Testis (tissue), 5 donors: ENCODE results near the gene MLLT10. TPM values are rescaled to one million over a fixed set of nuclear protein-coding genes. Genes with fewer than 3 reads are reported as not detected.

Experiments used
- DNase-seq: peaks from one replicate; pipeline ENCODE4 v3.0.0-alpha.2; 2019
- H3K27ac ChIP-seq, 2 donors: fragments of 200-600 bp; sonication (generic); one replicate each; pipeline ENCODE4 v1.5.1; 2019
- H3K27me3 ChIP-seq: fragments of 200-600 bp; sonication (generic); one replicate; pipeline ENCODE4 v1.5.1; 2019
- H3K36me3 ChIP-seq: fragments of 200-600 bp; sonication (generic); one replicate; pipeline ENCODE4 v1.5.1; 2017; ENCODE audit warnings: low read depth; ENCODE audit errors: missing control alignments
- H3K4me1 ChIP-seq: fragments of 200-600 bp; sonication (generic); one replicate; pipeline ENCODE4 v1.5.1; 2019
- H3K4me3 ChIP-seq, 2 donors: fragments of 200-600 bp; sonication (generic); one replicate each; pipeline ENCODE4 v1.5.1; 2017 to 2019
- H3K9me3 ChIP-seq: fragments of 200-600 bp; sonication (generic); one replicate; pipeline ENCODE4 v1.5.1; 2017
- POLR2A ChIP-seq: fragments of 450-650 bp; IDR thresholded peaks from one replicate; pipeline ENCODE4 v1.6.1; 2017; ENCODE audit warnings: antibody characterized with exemption, mild to moderate bottlenecking, moderate library complexity
- WGBS, 2 donors: methylation state at CpG; one replicate each; pipeline ENCODE4 v1.1.5; 2018; 5-methylcytosine and 5-hydroxymethylcytosine counted together
- intact Hi-C: fragments of 100-400 bp; cut with DNase I; formaldehyde crosslinking; loops from one replicate; pipeline ENCODE4 v1.15.1; 2023; ENCODE audit warnings: low total_unique reads
- long read RNA-seq, 2 donors: transcript quantifications; one replicate each; lab custom pipeline, GENCODE V29; 2026
- polyA plus RNA-seq: library from polyadenylated mRNA; stranded (reverse); fragments of 350-450 nt; fragmentation: Illumina TruSeq; extraction: RNeasy Lipid Tissue Mini Kit (QIAGEN cat#74804); gene quantifications from one replicate; pipeline ENCODE4 v1.2.3, GENCODE V29; 2014; ENCODE audit warnings: low read depth, low replicate concordance; ENCODE audit not compliant: insufficient read depth
- total RNA-seq, 2 donors: library from RNA; depleted of rRNA; stranded (reverse); fragments of >200 nt; gene quantifications; one replicate each; pipeline ENCODE4 v1.2.3, GENCODE V29; 2016
- TF ChIP-seq, protein P1 (sequence below), 3 experiments: fragments of 450-650 bp in 2 of 3; fragments of 200-600 bp in 1 of 3; sonication (generic) in 1 of 3; IDR thresholded peaks; one replicate each; pipeline ENCODE4 v1.5.1; 2016 to 2019; ENCODE audit warnings: antibody characterized with exemption in 3 of 3, mild to moderate bottlenecking in 2 of 3, moderate library complexity in 1 of 3

Gene MLLT10
- total RNA-seq (100 to 1,000 TPM; 130 to 144 TPM), polyA plus RNA-seq (243 TPM)
- long read RNA-seq, donor 1, partial matches to known transcripts, result 0 of 1 reads
- long read RNA-seq, donor 1, other reads (novel, unspliced or antisense), result 0 of 1 reads
- long read RNA-seq, donor 2, partial matches to known transcripts, result 6 of 6 reads
- long read RNA-seq, donor 2, other reads (novel, unspliced or antisense), result 0 of 6 reads

DNA sequence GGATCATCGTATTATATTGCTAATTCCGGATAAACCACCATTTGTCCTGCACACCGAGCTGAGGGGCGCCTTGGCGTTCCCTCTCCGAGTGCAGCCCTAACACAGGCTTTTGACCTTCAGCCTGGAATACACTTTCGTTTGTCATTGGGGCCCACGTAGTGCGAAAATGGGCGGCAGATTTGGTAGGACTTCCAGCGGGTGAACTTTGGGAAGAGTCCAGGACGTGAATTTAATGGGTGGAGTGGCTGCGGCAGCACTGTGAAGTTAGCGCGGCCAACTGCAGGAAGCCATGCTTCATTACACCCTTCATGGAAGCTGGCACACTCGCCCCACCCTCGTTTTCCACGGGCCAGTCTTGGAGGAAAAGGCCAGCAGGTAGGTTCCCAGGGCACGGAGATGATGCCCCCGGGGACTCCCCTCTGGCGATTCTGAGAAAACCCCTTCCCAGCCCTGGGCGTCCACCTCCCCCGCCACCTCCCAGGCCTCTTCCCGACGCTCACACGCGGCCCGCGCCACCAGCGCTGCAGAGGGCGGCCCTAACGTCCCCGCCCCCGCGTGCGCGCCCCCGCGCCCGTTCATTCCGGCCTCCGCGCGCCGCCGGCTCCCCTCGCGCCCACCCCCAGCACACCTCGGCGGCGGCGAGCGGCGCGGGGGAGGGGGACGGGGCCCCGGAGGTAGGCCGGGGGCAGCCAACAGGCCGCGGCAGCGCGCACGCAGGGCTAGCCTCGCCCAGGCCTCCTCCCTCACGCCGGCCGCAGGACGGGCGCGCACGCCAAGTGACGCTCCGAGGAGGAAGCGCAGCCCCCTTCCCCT, at the start of gene MLLT10:
Gene MLLT10, plus strand, starts transcription at position 766 of the 813 bp plus-strand sequence. CDS start 413 bp downstream, outside the sequence.
- Histone ChIP-seq H3K27me3 (no peaks in the 10 kb centered on the region), H3K4me3 (peak within 1 kb of the TSS; percentile 84 to 93), H3K27ac (peak within 1 kb of the TSS; percentile 97 to 100), H3K4me1 (peaks cover 15% of the 10 kb centered on the region), H3K9me3 (no peaks in the 10 kb centered on the region), H3K36me3 (no peaks in the 10 kb centered on the region)
- peak; percentile 96 for DNase-seq
- TF ChIP-seq, protein P1, sequence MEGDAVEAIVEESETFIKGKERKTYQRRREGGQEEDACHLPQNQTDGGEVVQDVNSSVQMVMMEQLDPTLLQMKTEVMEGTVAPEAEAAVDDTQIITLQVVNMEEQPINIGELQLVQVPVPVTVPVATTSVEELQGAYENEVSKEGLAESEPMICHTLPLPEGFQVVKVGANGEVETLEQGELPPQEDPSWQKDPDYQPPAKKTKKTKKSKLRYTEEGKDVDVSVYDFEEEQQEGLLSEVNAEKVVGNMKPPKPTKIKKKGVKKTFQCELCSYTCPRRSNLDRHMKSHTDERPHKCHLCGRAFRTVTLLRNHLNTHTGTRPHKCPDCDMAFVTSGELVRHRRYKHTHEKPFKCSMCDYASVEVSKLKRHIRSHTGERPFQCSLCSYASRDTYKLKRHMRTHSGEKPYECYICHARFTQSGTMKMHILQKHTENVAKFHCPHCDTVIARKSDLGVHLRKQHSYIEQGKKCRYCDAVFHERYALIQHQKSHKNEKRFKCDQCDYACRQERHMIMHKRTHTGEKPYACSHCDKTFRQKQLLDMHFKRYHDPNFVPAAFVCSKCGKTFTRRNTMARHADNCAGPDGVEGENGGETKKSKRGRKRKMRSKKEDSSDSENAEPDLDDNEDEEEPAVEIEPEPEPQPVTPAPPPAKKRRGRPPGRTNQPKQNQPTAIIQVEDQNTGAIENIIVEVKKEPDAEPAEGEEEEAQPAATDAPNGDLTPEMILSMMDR (IDR thresholded peaks at IDR 0.05), result peak in 1 of 3 experiments; percentile 30
- TF ChIP-seq POLR2A, result no peak
- WGBS, 2 donors, result 0 to 2% methylated on average over 23 to 48 of the region's 74 CpGs
- intact Hi-C loops, result loop anchor here (2.0 to 10.0 kb wide), 2 partner anchors 39 to 721 kb away; no protein-coding TSS in a partner anchor

DNA sequence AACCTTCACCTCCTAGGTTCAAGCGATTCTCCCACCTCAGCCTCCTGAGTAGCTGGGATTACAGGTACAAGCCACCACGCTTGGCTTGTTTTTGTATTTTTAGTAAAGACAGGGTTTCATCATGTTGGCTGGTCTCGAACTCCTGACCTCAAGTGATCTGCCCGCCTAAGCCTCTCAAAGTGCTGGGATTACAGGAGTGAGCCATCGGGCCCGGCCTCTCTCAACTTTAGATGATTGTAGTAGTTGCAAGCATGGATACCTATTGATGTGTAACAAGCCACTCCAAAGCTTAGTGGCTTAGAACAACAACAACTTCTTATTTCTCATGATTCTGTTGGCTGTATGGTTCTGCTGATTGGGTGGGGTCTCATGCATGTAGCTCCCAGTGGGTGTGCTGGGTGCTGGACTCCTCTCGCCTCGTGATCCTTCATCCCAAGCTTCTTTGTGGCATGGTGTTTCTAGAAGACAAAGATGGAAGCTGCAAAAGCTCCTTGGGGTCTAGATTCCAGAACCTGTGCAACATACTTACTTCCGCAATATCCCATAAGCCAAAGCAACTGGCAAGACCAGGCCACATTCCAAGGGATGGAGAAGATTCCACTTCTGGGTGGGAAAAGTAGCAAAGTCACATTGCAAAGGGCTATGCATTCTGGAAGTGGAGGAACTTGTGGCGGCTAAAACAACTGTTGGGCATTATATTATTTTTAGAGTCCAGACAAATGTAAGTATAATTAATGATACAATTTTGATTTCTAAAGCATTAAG, 46.4 kb upstream of the MLLT10 start:
- intact Hi-C loops, result no loop called here
- H3K27me3 ChIP-seq, result no peaks in the 10 kb centered on the region
- TF ChIP-seq, protein P1 (IDR thresholded peaks at IDR 0.05), result no peak
- TF ChIP-seq POLR2A, result no peak
- H3K4me3 ChIP-seq, result no peak overlapping the region
- H3K27ac ChIP-seq, result no peak overlapping the region
- H3K4me1 ChIP-seq, result no peaks in the 10 kb centered on the region
- H3K36me3 ChIP-seq, result no peaks in the 10 kb centered on the region
- no peaks in the 10 kb centered on the region for H3K9me3 ChIP-seq
- no peak for DNase-seq
- 97 to 98% methylated on average over 10 of the region's 10 CpGs for WGBS, 2 donors

DNA sequence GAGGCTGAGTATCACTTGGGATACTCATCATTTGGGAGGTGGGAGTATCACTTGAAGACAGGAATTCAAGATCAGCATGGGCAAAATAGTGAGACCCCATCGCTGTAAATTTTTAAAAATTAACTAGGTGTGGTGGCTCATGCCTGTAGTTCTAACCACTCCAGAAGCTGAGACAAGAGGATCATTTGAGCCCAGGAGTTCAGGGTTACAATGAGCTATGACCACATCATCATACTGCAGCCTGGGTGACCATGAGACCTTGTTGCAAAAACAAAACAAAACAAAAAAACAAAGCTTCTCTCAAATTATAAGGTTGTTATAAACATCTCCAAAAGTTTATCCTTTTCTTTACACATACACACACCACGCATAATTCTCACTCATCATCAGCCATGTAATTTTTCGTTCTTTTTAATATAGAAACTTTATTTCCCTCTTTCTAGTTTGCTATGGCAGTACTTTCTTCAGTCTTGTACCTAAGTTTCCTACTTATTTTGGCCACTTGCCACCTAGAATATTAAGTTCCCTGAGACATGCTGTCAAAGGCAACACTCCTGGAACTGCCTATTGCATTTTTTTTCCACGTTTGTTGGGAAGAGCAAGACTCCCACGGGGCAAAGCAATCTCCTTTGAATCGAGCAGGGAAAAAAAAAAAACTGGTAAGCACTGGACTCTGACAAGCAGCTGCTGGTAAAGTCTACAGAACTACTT, 45.6 kb upstream of the MLLT10 start:
- DNase-seq, result no peak
- H3K4me3 ChIP-seq, result no peak overlapping the region
- H3K27me3 ChIP-seq, result no peaks in the 10 kb centered on the region
- no peaks in the 10 kb centered on the region for H3K4me1 ChIP-seq
- H3K36me3 ChIP-seq, result no peaks in the 10 kb centered on the region
- H3K27ac ChIP-seq, result no peak overlapping the region
- H3K9me3 ChIP-seq, result no peaks in the 10 kb centered on the region
- 50 to 57% methylated on average over 6 of the region's 6 CpGs for WGBS, 2 donors
- TF ChIP-seq, protein P1 (IDR thresholded peaks at IDR 0.05), result no peak
- TF ChIP-seq POLR2A, result no peak
- intact Hi-C loops, result no loop called here

DNA sequence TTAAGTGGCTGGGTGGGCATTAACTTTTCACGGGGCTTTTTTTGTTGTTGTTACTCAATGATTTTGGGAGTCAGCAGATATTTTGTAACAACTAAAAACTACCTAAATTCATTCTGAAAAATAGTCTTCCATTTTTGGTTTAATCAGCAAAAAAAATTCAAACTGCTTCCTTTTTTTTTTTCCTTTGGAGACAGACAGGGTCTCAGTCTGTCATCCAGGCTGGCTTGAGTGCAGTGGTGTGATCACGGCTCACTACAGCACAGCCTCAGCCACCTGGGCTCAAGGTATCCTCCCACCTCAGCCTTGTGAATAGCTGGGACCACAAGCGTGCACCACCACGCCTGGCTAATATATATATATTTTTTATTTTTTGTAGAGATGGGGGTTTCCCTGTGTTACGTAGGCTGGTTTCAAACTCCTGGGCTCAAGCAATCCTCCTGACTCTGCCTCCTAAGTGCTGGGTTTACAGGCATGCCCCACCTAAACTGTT, 45.0 kb upstream of the MLLT10 start:
- TF ChIP-seq, protein P1 (IDR thresholded peaks at IDR 0.05), result no peak
- TF ChIP-seq POLR2A, result no peak
- no peak overlapping the region for H3K27ac ChIP-seq
- no peaks in the 10 kb centered on the region for H3K27me3 ChIP-seq
- no peak for DNase-seq
- intact Hi-C loops, result no loop called here
- 61 to 69% methylated on average over 5 of the region's 5 CpGs for WGBS, 2 donors
- no peaks in the 10 kb centered on the region for H3K4me1 ChIP-seq
- H3K36me3 ChIP-seq, result no peaks in the 10 kb centered on the region
- H3K9me3 ChIP-seq, result no peaks in the 10 kb centered on the region
- H3K4me3 ChIP-seq, result no peak overlapping the region
